HEK293 (cell line): ENCODE results near the gene SCAF4.
"Not testable (repeated sequence)": the region's sequence is repeated elsewhere in the genome, so short reads cannot be mapped to it uniquely, and the experiment has no call there.

Experiments used
- CTCF ChIA-PET: fragments of 350-600 bp; formaldehyde crosslinking; extraction: SDS; loops from one replicate; lab custom pipeline; 2021; ENCODE audit warnings: antibody characterized with exemption; lab: Yijun Ruan, JAX
- POLR2A ChIA-PET: fragments of 300-600 bp; formaldehyde crosslinking; extraction: SDS; loops from one replicate; lab custom pipeline; 2020; ENCODE audit warnings: antibody characterized with exemption, inconsistent platforms; lab: Yijun Ruan, JAX
- H3K27ac ChIP-seq: fragments of 200-500 bp; sonication (Bioruptor generic); 2 replicates; pipeline ENCODE4 v1.5.1; 2014; ENCODE audit warnings: low read depth, low read length, control low read depth, inconsistent platforms; ENCODE audit errors: extremely low read depth
- H3K36me3 ChIP-seq, 2 experiments: fragments of 200-500 bp in 1 of 2; sonication (Bioruptor generic) in 1 of 2; 1 replicate in 1 of 2; 2 replicates in 1 of 2; pipeline ENCODE4 v1.5.1; 2014 to 2017; ENCODE audit warnings: inconsistent platforms in 2 of 2, low read length in 2 of 2; ENCODE audit not compliant: control insufficient read depth in 2 of 2, insufficient read depth in 1 of 2
- H3K4me1 ChIP-seq: fragments of 200-500 bp; sonication (Bioruptor generic); 2 replicates; pipeline ENCODE4 v1.5.1; 2014; ENCODE audit warnings: mild to moderate bottlenecking, low read length, inconsistent platforms; ENCODE audit not compliant: control insufficient read depth, insufficient read depth
- H3K4me3 ChIP-seq: 2 replicates; pipeline ENCODE4 v1.5.1; 2011; ENCODE audit warnings: low read depth, mild to moderate bottlenecking, control low read depth, low read length, moderate library complexity
- H3K9me3 ChIP-seq: fragments of 200-500 bp; sonication (Bioruptor generic); 2 replicates; pipeline ENCODE4 v1.5.1; 2014; ENCODE audit warnings: low read depth, low read length, inconsistent platforms; ENCODE audit not compliant: control insufficient read depth, insufficient read depth
- SCRT2 ChIP-seq: fragments of 450-650 bp; formaldehyde crosslinking; IDR thresholded peaks from 2 replicates; pipeline ENCODE4 v1.5.1; 2016; ENCODE audit warnings: missing biosample characterization, missing genetic modification characterization
- SETDB1 ChIP-seq: IDR thresholded peaks from one replicate; pipeline ENCODE4 v1.6.1; 2017; ENCODE audit warnings: mild to moderate bottlenecking, low read length, moderate library complexity, mixed read lengths; ENCODE audit not compliant: insufficient read length
- SP7 ChIP-seq: fragments of 450-650 bp; formaldehyde crosslinking; IDR thresholded peaks from 2 replicates; pipeline ENCODE4 v1.5.1; 2016; ENCODE audit warnings: missing biosample characterization, missing genetic modification characterization
- ZNF10 ChIP-seq: fragments of 450-650 bp; formaldehyde crosslinking; IDR thresholded peaks from 2 replicates; pipeline ENCODE4 v1.5.1; 2017; ENCODE audit warnings: missing biosample characterization, missing genetic modification characterization
- ZNF112 ChIP-seq: fragments of 450-650 bp; formaldehyde crosslinking; IDR thresholded peaks from 2 replicates; pipeline ENCODE4 v1.5.0; 2017; ENCODE audit warnings: missing biosample characterization, missing genetic modification characterization
- ZNF302 ChIP-seq: fragments of 450-650 bp; formaldehyde crosslinking; IDR thresholded peaks from 2 replicates; pipeline ENCODE4 v1.5.1; 2016; ENCODE audit warnings: missing biosample characterization, missing genetic modification characterization, low read depth
- ZNF621 ChIP-seq: fragments of 450-650 bp; formaldehyde crosslinking; IDR thresholded peaks from 2 replicates; pipeline ENCODE4 v1.5.1; 2017; ENCODE audit warnings: missing biosample characterization, missing genetic modification characterization
- ZNF776 ChIP-seq: fragments of 450-650 bp; formaldehyde crosslinking; IDR thresholded peaks from 2 replicates; pipeline ENCODE4 v1.5.0; 2017; ENCODE audit warnings: missing biosample characterization, missing genetic modification characterization, borderline replicate concordance
- TF ChIP-seq, protein P1 (sequence below): fragments of 450-650 bp; formaldehyde crosslinking; IDR thresholded peaks from 2 replicates; pipeline ENCODE4 v1.5.1; 2016; ENCODE audit warnings: missing biosample characterization, missing genetic modification characterization
- TF ChIP-seq, protein P2 (sequence below): fragments of 450-650 bp; IDR thresholded peaks from 2 replicates; pipeline ENCODE4 v1.5.1; 2018; ENCODE audit warnings: missing biosample characterization, missing genetic modification characterization
- TF ChIP-seq, protein P3 (sequence below): IDR thresholded peaks from 2 replicates; pipeline ENCODE4 v1.6.1; 2011; ENCODE audit warnings: mild to moderate bottlenecking, low read depth, low read length, borderline replicate concordance
- TF ChIP-seq, protein P4 (sequence below): fragments of 450-650 bp; formaldehyde crosslinking; IDR thresholded peaks from 2 replicates; pipeline ENCODE4 v1.5.1; 2016; ENCODE audit warnings: missing biosample characterization, missing genetic modification characterization

SCAF4 gene

DNA sequence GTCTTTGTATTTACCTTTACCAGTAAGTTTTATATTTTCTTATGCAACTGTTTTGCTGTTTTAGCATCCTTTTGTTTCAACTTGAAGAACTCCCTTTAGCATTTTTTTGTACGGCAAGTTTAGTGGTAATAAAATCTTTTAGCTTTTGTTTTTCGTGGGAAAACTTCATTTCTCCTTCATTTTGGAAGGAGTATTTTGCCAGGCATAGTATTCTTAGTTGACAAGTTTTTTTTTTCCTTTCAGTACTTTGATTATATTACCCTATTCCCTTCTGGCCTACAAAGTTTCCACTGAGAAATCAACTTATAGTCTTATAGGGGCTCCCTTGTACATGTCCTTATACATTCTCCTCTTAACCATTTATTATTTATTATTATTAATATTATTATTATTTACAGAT, 95.0 kb downstream of the SCAF4 start:
- H3K4me1 ChIP-seq, result no peaks in the 10 kb centered on the region
- ChIA-PET CTCF (interaction anchor here (0.6 to 1.0 kb wide), 2 partner anchors 33 to 211 kb away, joined by 4 read pairs; no protein-coding TSS in a partner anchor), POLR2A (no interaction called here)

DNA sequence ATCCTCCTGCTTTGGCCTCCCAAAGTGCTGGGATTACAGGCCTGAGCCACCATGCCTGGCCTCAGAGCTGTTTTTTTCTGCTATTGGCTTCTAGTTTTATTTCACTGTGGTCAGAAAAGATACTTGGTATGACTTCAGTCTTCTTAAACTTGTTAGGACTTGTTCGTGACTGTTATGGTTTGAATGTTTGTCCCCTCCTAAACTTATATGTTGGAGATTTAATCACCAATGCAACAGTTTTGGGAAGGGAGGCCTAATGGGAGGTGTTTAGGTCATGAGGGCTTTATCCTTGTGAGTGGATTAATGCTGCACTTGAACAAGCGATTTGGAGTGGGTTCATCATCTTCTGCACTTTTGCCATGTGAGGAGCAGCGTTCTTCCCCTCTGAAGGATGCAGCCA, 96.9 kb downstream of the SCAF4 start:
- Histone ChIP-seq H3K4me3 (no peak overlapping the region), H3K9me3 (no peaks in the 10 kb centered on the region), H3K27ac (no peak overlapping the region), H3K36me3 (no peaks in the 10 kb centered on the region), H3K4me1 (0 out of 2 replicates have a peak, but pooled peaks cover 4% of the 10 kb centered on the region)
- ChIA-PET CTCF (interaction anchor here (0.7 kb wide), 1 partner anchor 480 kb away, joined by 6 read pairs; no protein-coding TSS in a partner anchor), POLR2A (no interaction called here)
- TF ChIP-seq, protein P1, sequence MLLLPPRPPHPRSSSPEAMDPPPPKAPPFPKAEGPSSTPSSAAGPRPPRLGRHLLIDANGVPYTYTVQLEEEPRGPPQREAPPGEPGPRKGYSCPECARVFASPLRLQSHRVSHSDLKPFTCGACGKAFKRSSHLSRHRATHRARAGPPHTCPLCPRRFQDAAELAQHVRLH (tag by site-specific recombination), result no peak
- TF ChIP-seq, protein P2, sequence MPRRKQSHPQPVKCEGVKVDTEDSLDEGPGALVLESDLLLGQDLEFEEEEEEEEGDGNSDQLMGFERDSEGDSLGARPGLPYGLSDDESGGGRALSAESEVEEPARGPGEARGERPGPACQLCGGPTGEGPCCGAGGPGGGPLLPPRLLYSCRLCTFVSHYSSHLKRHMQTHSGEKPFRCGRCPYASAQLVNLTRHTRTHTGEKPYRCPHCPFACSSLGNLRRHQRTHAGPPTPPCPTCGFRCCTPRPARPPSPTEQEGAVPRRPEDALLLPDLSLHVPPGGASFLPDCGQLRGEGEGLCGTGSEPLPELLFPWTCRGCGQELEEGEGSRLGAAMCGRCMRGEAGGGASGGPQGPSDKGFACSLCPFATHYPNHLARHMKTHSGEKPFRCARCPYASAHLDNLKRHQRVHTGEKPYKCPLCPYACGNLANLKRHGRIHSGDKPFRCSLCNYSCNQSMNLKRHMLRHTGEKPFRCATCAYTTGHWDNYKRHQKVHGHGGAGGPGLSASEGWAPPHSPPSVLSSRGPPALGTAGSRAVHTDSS (tag by site-specific recombination), result no peak
- TF ChIP-seq SCRT2 (peak; percentile 69), ZNF112 (tag by site-specific recombination) (no peak)

More for the DNA sequence above, 95.0 kb downstream of the SCAF4 start:
- TF ChIP-seq, protein P3, sequence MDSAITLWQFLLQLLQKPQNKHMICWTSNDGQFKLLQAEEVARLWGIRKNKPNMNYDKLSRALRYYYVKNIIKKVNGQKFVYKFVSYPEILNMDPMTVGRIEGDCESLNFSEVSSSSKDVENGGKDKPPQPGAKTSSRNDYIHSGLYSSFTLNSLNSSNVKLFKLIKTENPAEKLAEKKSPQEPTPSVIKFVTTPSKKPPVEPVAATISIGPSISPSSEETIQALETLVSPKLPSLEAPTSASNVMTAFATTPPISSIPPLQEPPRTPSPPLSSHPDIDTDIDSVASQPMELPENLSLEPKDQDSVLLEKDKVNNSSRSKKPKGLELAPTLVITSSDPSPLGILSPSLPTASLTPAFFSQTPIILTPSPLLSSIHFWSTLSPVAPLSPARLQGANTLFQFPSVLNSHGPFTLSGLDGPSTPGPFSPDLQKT, result no peak
- TF ChIP-seq SP7 (tag by site-specific recombination), result no peak
- TF ChIP-seq ZNF10 (tag by site-specific recombination), result no peak
- no peak for TF ChIP-seq ZNF621 (tag by site-specific recombination)
- peak; percentile 94 for TF ChIP-seq SETDB1
- TF ChIP-seq ZNF302 (tag by site-specific recombination), result no peak
- TF ChIP-seq, protein P4, sequence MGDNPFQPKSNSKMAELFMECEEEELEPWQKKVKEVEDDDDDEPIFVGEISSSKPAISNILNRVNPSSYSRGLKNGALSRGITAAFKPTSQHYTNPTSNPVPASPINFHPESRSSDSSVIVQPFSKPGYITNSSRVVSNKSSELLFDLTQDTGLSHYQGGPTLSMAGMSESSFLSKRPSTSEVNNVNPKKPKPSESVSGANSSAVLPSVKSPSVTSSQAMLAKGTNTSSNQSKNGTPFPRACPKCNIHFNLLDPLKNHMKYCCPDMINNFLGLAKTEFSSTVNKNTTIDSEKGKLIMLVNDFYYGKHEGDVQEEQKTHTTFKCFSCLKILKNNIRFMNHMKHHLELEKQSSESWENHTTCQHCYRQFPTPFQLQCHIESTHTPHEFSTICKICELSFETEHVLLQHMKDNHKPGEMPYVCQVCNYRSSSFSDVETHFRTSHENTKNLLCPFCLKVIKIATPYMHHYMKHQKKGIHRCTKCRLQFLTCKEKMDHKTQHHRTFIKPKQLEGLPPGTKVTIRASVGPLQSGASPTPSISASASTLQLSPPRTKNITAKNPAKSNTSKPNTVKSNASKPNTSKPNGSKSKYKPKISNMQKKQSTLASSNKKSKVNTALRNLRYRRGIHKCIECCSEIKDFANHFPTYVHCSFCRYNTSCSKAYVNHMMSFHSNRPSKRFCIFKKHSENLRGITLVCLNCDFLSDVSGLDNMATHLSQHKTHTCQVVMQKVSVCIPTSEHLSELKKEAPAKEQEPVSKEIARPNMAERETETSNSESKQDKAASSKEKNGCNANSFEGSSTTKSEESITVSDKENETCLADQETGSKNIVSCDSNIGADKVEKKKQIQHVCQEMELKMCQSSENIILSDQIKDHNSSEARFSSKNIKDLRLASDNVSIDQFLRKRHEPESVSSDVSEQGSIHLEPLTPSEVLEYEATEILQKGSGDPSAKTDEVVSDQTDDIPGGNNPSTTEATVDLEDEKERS (tag by site-specific recombination), result no peak
- TF ChIP-seq ZNF776 (tag by site-specific recombination), result no peak
- no peaks in the 10 kb centered on the region for H3K9me3 ChIP-seq
- H3K27ac ChIP-seq, result no peak overlapping the region
- no peaks in the 10 kb centered on the region for H3K36me3 ChIP-seq
- no peak overlapping the region for H3K4me3 ChIP-seq

DNA sequence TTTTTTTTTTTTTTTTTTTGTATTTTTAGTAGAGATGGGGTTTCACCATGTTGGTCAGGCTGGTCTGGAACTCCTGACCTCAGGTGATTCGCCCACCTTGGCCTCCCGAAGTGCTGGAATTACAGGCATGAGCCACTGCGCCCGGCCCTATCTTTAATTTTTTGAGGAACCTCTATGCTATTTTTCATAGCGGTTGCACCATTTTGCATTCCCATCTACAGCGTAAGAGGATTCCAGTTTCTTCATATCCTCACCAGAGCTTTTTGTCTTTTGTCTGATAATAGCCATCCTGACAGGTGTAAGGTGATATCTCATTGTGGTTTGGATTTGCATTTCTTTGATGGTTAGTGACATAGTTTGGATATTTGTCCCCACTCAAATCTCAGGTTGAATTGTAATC, 100.0 kb downstream of the SCAF4 start:
- H3K36me3 ChIP-seq, H3K4me3 ChIP-seq, H3K27ac ChIP-seq, POLR2A ChIA-PET, H3K4me1 ChIP-seq, H3K9me3 ChIP-seq, CTCF ChIA-PET: not testable (repeated sequence)
